ENCODE results near the gene TLR10. TPM values are rescaled to one million over a fixed set of nuclear protein-coding genes. Genes with fewer than 3 reads are reported as not detected.
A peak's percentile ranks its signal among the peaks of the same experiment; 100 is the strongest.

TLR10 gene
- total RNA-seq (2014; rRNA removed) (not detected in 2 replicates), Bru-seq, nascent RNA (percentile 11 among the genes with signal in this experiment), BruChase-seq, experiment 1, labeled RNA remaining after a 6-hour chase (percentile 15 among the genes with signal in this experiment), BruChase-seq, experiment 2, labeled RNA remaining after a 2-hour chase (percentile 18 among the genes with signal in this experiment)
- long read RNA-seq, result 0 reads

GRCh38 chr4:38782452-38783108, at the start of gene TLR10:
Gene TLR10 (minus strand): TSS chr4:38782990. CDS start chr4:38775590, 7,400 bp downstream.
- Histone ChIP-seq H3K27me3 (ENCODE audit: low read length) (no peaks in the 10 kb centered on the region), H3K4me3 (ENCODE audit: low read length) (no peak within 1 kb of the TSS), H3K27ac (ENCODE audit: low read length) (no peak within 1 kb of the TSS), H4K20me1 (ENCODE audit: low read length) (no peaks in the 10 kb centered on the region), H3K9ac (ENCODE audit: low read length) (no peak within 1 kb of the TSS), H3K9me3 (ENCODE audit: low read length) (no peaks in the 10 kb centered on the region), H3F3A (ENCODE audit: low read length, unreplicated experiment) (no peaks in the 10 kb centered on the region), H3K79me2 (ENCODE audit: low read length) (no peaks in the 10 kb centered on the region), H3K4me2 (ENCODE audit: low read length) (peak within 1 kb of the TSS; percentile 50), H3K9me2 (replicated peaks; ENCODE audit: low read length) (no peaks in the 10 kb centered on the region), H3K36me3 (ENCODE audit: low read depth, low read length) (no peaks in the 10 kb centered on the region), H3K4me1 (ENCODE audit: insufficient read depth, low read length) (no peaks in the 10 kb centered on the region), H2AFZ (ENCODE audit: low read length) (peak within 1 kb of the TSS; percentile 42)
- intact Hi-C loops (cut with micrococcal nuclease), result loop anchor here (2.0 kb wide), 1 partner anchor 24 kb away; no protein-coding TSS in a partner anchor
- BruUV-seq (replicated peaks), result no TSS peak
- DNase-seq, result peak; percentile 41
- TF ChIP-seq EZH2phosphoT487 (IDR thresholded peaks at IDR 0.05; ENCODE audit: borderline replicate concordance, low read length), result no peak
- TF ChIP-seq EZH2 (IDR thresholded peaks at IDR 0.05; ENCODE audit: low read length, unreplicated experiment), result no peak
- TF ChIP-seq CTCF (conservative IDR thresholded peaks at IDR 0.05; ENCODE audit: low read depth, low read length), result peak; percentile 48
- ChIA-PET CTCF (interaction anchor here (0.7 to 2.1 kb wide), 4 partner anchors 21 to 27 kb away, joined by 3 to 10 read pairs (median 4); no protein-coding TSS in a partner anchor), POLR2A (ENCODE audit: unreplicated experiment) (no interaction called here)
- ATAC-seq, result peak; percentile 53

- no peak overlapping the region for H3K27ac ChIP-seq (ENCODE audit: low read length)
- no peak overlapping the region for H3K4me3 ChIP-seq (ENCODE audit: low read length)
- H3K36me3 ChIP-seq (ENCODE audit: low read depth, low read length), result peaks cover 3% of the 10 kb centered on the region; the same call in 1 of the 2 replicates
- H3K27me3 ChIP-seq (ENCODE audit: low read length), result no peaks in the 10 kb centered on the region
- TF ChIP-seq CTCF (conservative IDR thresholded peaks at IDR 0.05; ENCODE audit: low read depth, low read length) (no peak), EZH2 (IDR thresholded peaks at IDR 0.05; ENCODE audit: low read length, unreplicated experiment) (no peak), EZH2phosphoT487 (IDR thresholded peaks at IDR 0.05; ENCODE audit: borderline replicate concordance, low read length) (no peak)
- H3K9me3 ChIP-seq (ENCODE audit: low read length), result no peaks in the 10 kb centered on the region; the same call in 1 of the 2 replicates
- ChIA-PET POLR2A (ENCODE audit: unreplicated experiment) (no interaction called here), CTCF (no interaction called here)
- no TSS peak for BruUV-seq (replicated peaks)
- DNase-seq (no peak), ATAC-seq (no peak)
- no peaks in the 10 kb centered on the region for H4K20me1 ChIP-seq (ENCODE audit: low read length)
- no peaks in the 10 kb centered on the region for H3K9me2 ChIP-seq (replicated peaks; ENCODE audit: low read length)
- no peaks in the 10 kb centered on the region for H3F3A ChIP-seq (ENCODE audit: low read length, unreplicated experiment)
- H3K79me2 ChIP-seq (ENCODE audit: low read length), result no peaks in the 10 kb centered on the region
- H2AFZ ChIP-seq (ENCODE audit: low read length), result no peak overlapping the region
- H3K9ac ChIP-seq (ENCODE audit: low read length), result no peak overlapping the region
- H3K4me2 ChIP-seq (ENCODE audit: low read length), result no peak overlapping the region
- intact Hi-C loops (cut with micrococcal nuclease), result no loop called here
- no peaks in the 10 kb centered on the region for H3K4me1 ChIP-seq (ENCODE audit: insufficient read depth, low read length)
Measured at GRCh38 chr4:38832206-38832605, 49.4 kb upstream of the TLR10 start.

- no peaks in the 10 kb centered on the region; the same call in 1 of the 2 replicates for H3K9me3 ChIP-seq (ENCODE audit: low read length)
- H3K4me3 ChIP-seq (ENCODE audit: low read length), result no peak overlapping the region
- no TSS peak for BruUV-seq (replicated peaks)
- H3K9me2 ChIP-seq (replicated peaks; ENCODE audit: low read length), result no peaks in the 10 kb centered on the region
- intact Hi-C loops (cut with micrococcal nuclease), result no loop called here
- H3K36me3 ChIP-seq (ENCODE audit: low read depth, low read length), result peaks cover 3% of the 10 kb centered on the region; the same call in 1 of the 2 replicates
- ATAC-seq (no peak), DNase-seq (no peak)
- no peaks in the 10 kb centered on the region for H3K27me3 ChIP-seq (ENCODE audit: low read length)
- H3K79me2 ChIP-seq (ENCODE audit: low read length), result no peaks in the 10 kb centered on the region
- CTCF ChIA-PET, result no interaction called here
- no peak overlapping the region for H3K27ac ChIP-seq (ENCODE audit: low read length)
- no peak overlapping the region for H2AFZ ChIP-seq (ENCODE audit: low read length)
- H3K4me2 ChIP-seq (ENCODE audit: low read length), result no peak overlapping the region
- no peak overlapping the region for H3K9ac ChIP-seq (ENCODE audit: low read length)
- POLR2A ChIA-PET (ENCODE audit: unreplicated experiment), result no interaction called here
- no peaks in the 10 kb centered on the region for H3F3A ChIP-seq (ENCODE audit: low read length, unreplicated experiment)
- no peaks in the 10 kb centered on the region for H3K4me1 ChIP-seq (ENCODE audit: insufficient read depth, low read length)
- H4K20me1 ChIP-seq (ENCODE audit: low read length), result no peaks in the 10 kb centered on the region
- TF ChIP-seq CTCF (conservative IDR thresholded peaks at IDR 0.05; ENCODE audit: low read depth, low read length), result no peak
- TF ChIP-seq EZH2 (IDR thresholded peaks at IDR 0.05; ENCODE audit: low read length, unreplicated experiment), result no peak
- TF ChIP-seq EZH2phosphoT487 (IDR thresholded peaks at IDR 0.05; ENCODE audit: borderline replicate concordance, low read length), result no peak
Measured at GRCh38 chr4:38831653-38832052, 48.9 kb upstream of the TLR10 start.

All from PC-3 (cell line).